MM.1S (cell line): ENCODE data around the gene TTBK1.

Experiments used
- DNase-seq: peaks from one replicate; pipeline ENCODE4 v3.0.0-alpha.2; 2015
- H2AFZ ChIP-seq: fragments of 300-600 bp; sonication (generic); 2 replicates; pipeline ENCODE4 v1.6.0; 2016; ENCODE audit warnings: antibody characterized with exemption, low read length
- H3F3A ChIP-seq: fragments of 300-600 bp; sonication (generic); 2 replicates; pipeline ENCODE4 v1.6.1; 2016; ENCODE audit warnings: mild to moderate bottlenecking, antibody characterized with exemption, low read length, moderate library complexity, mixed read lengths; ENCODE audit not compliant: insufficient read depth
- H3K27ac ChIP-seq: fragments of 300-600 bp; sonication (generic); 2 replicates; pipeline ENCODE4 v1.5.1; 2016; ENCODE audit warnings: mild to moderate bottlenecking, low read length
- H3K27me3 ChIP-seq: fragments of 300-600 bp; sonication (generic); replicated peaks from 2 replicates; pipeline ENCODE4 v1.6.0; 2016; ENCODE audit warnings: low read length; ENCODE audit not compliant: insufficient read depth
- H3K36me3 ChIP-seq: fragments of 300-600 bp; sonication (generic); replicated peaks from 2 replicates; pipeline ENCODE4 v1.6.1; 2016; ENCODE audit warnings: mild to moderate bottlenecking, low read length, mixed read lengths; ENCODE audit not compliant: insufficient read depth
- H3K4me1 ChIP-seq: fragments of 300-600 bp; sonication (generic); 2 replicates; pipeline ENCODE4 v1.6.1; 2016; ENCODE audit warnings: low read length, mixed read lengths
- H3K4me2 ChIP-seq: fragments of 300-600 bp; sonication (generic); 2 replicates; pipeline ENCODE4 v1.6.0; 2016; ENCODE audit warnings: low read depth, low read length
- H3K4me3 ChIP-seq: fragments of 300-600 bp; sonication (generic); 2 replicates; pipeline ENCODE4 v1.5.1; 2016; ENCODE audit warnings: low read length, mixed read lengths
- H3K79me2 ChIP-seq: fragments of 300-600 bp; sonication (generic); 2 replicates; pipeline ENCODE4 v1.6.1; 2016; ENCODE audit warnings: mixed run types, low read length, mixed read lengths
- H3K9ac ChIP-seq: fragments of 300-600 bp; sonication (generic); 2 replicates; pipeline ENCODE4 v1.6.1; 2016; ENCODE audit warnings: low read length, mixed read lengths
- H3K9me2 ChIP-seq: fragments of 300-600 bp; sonication (generic); replicated peaks from 2 replicates; pipeline ENCODE4 v1.6.1; 2016; ENCODE audit warnings: mild to moderate bottlenecking, low read length, mixed read lengths; ENCODE audit not compliant: insufficient read depth
- H3K9me3 ChIP-seq: fragments of 300-600 bp; sonication (generic); replicated peaks from 2 replicates; pipeline ENCODE4 v1.6.1; 2016; ENCODE audit warnings: mild to moderate bottlenecking, low read length, mixed read lengths; ENCODE audit not compliant: insufficient read depth
- H4K20me1 ChIP-seq: fragments of 300-600 bp; sonication (generic); 2 replicates; pipeline ENCODE4 v1.6.1; 2016; ENCODE audit warnings: mild to moderate bottlenecking, low read length, moderate library complexity, mixed read lengths; ENCODE audit not compliant: insufficient read depth
- CTCF ChIP-seq: fragments of 300-600 bp; sonication (generic); IDR thresholded peaks from 2 replicates; pipeline ENCODE4 v1.5.1; 2016; ENCODE audit warnings: antibody characterized with exemption, low read length, mixed read lengths
- EZH2 ChIP-seq: fragments of 300-600 bp; sonication (generic); optimal IDR thresholded peaks from 2 replicates; pipeline ENCODE3; 2017; ENCODE audit warnings: low read depth, mild to moderate bottlenecking, antibody characterized with exemption, low read length, mixed read lengths
- EZH2phosphoT487 ChIP-seq: fragments of 300-600 bp; sonication (generic); IDR thresholded peaks from 2 replicates; pipeline ENCODE4 v1.6.1; 2018; ENCODE audit warnings: antibody characterized with exemption, low read length

Gene TTBK1

GRCh38 chr6:43296780-43297497 is 53.7 kb downstream of the TTBK1 start:
- Histone ChIP-seq H3K4me1 (no peaks in the 10 kb centered on the region), H3F3A (no peaks in the 10 kb centered on the region), H2AFZ (no peak overlapping the region), H3K9me2 (no peaks in the 10 kb centered on the region), H3K79me2 (no peaks in the 10 kb centered on the region), H3K9me3 (no peaks in the 10 kb centered on the region), H3K27ac (no peak overlapping the region), H3K27me3 (no peaks in the 10 kb centered on the region), H3K4me3 (no peak overlapping the region), H3K9ac (no peak overlapping the region), H4K20me1 (no peaks in the 10 kb centered on the region), H3K36me3 (no peaks in the 10 kb centered on the region), H3K4me2 (no peak overlapping the region)
- no peak for TF ChIP-seq EZH2
- no peak for DNase-seq

GRCh38 chr6:43297644-43298564 is 54.6 kb downstream of the TTBK1 start, which contains the start of gene SLC22A7:
Gene SLC22A7 (plus strand): TSS chr6:43298260. CDS start chr6:43298359, 99 bp downstream.
- Histone ChIP-seq H4K20me1 (no peaks in the 10 kb centered on the region), H3K27me3 (no peaks in the 10 kb centered on the region), H3K9me2 (no peaks in the 10 kb centered on the region), H3K9me3 (no peaks in the 10 kb centered on the region), H3F3A (no peaks in the 10 kb centered on the region), H3K27ac (no peak within 1 kb of the TSS), H3K4me2 (no peak within 1 kb of the TSS), H3K36me3 (no peaks in the 10 kb centered on the region), H3K79me2 (no peaks in the 10 kb centered on the region), H3K4me1 (no peaks in the 10 kb centered on the region), H3K4me3 (no peak within 1 kb of the TSS), H3K9ac (no peak within 1 kb of the TSS), H2AFZ (no peak within 1 kb of the TSS)
- TF ChIP-seq CTCF: no peak
- TF ChIP-seq EZH2: no peak
- TF ChIP-seq EZH2phosphoT487: no peak
- no peak for DNase-seq

- Histone ChIP-seq H3K4me1 (no peaks in the 10 kb centered on the region), H2AFZ (no peak overlapping the region), H3K27ac (no peak overlapping the region), H3K36me3 (no peaks in the 10 kb centered on the region), H3K9me3 (no peaks in the 10 kb centered on the region), H3K9me2 (no peaks in the 10 kb centered on the region), H3K4me2 (no peak overlapping the region), H3K9ac (no peak overlapping the region), H3K79me2 (no peaks in the 10 kb centered on the region), H3F3A (no peaks in the 10 kb centered on the region), H3K27me3 (no peaks in the 10 kb centered on the region), H3K4me3 (no peak overlapping the region), H4K20me1 (no peaks in the 10 kb centered on the region)
- TF ChIP-seq EZH2: no peak
- TF ChIP-seq EZH2phosphoT487: no peak
- no peak for DNase-seq
Observed at GRCh38 chr6:43298565-43299337, 55.5 kb downstream of the TTBK1 start.
